Activated CD8-positive, alpha-beta memory T cell treated with anti-CD3 and anti-CD28 coated beads for 24 hours (primary cell): ENCODE results near the gene COL26A1.
"Not testable (repeated sequence)": the region's sequence is repeated elsewhere in the genome, so short reads cannot be mapped to it uniquely, and the experiment has no call there.

Experiments
- DNase-seq: peaks from one replicate; pipeline ENCODE4 v3.0.0-alpha.2; 2020

The COL26A1 gene

DNA sequence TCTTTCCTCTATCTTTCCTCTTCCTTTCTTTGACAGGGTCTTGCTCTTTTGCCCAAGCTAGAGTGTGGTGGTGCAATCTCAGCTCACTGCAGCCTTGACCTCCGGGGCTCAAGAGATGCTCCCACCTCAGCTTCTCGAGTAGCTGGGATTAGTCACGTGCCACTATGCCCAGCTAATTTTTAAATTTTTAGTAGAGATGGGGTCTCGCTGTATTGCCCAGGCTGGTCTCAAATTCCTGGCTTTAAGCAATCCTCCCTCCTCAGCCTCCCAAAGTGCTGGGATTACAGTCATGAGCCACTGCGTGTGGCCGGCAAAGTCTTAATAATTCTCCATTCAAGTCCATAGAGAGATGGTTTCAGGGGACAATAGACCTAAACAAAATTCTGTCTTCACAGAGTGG is 40.2 kb downstream of the COL26A1 start:
- DNase-seq, result no peak

- DNase-seq, result no peak
These were observed 42.9 kb downstream of the COL26A1 start for GRCh38 chr7:101405474-101406067.

- DNase-seq, result peak; percentile 77
These were observed 48.2 kb downstream of the COL26A1 start for GRCh38 chr7:101410743-101411507.

GRCh38 chr7:101411508-101411874 is 48.8 kb downstream of the COL26A1 start:
- no peak for DNase-seq

DNA sequence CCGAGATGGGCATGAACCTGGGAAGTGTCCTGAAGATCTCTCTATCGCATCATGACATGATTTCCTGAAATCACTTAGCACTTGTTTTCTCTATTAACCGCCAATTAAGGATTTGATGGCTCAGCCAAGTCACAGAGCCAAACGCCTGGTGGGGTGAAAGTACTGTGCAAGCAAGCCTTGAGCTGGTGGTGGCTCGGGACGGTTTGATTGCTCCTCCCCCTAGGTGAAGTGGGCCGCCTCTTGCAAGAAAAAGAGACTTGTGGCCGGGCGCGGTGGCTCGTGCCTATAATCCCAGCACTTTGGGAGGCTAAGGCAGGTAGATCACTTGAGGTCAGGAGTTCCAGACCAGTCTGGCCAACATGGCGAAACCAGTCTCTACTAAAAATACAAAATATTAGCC is 50.3 kb downstream of the COL26A1 start:
- DNase-seq, result no peak

DNA sequence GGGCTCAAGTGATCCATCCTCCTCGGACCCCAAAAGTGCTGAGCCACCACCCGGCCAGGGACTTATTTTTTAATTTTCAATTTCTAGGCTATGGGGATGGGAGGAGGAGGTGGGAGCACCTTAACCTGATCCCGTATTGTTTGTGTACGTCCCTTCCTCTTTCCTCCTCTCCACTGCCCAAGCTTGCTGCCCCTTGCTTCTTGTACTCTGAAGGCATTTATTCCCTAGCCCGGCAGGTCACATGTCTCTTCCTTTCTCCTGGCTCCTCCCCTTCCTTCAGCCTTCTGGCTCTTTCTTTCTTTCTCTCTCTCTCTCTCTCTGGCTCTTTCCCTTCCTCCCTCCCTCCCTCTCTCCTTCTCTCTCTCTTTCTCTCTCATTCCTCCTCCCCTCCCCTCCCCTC is 56.0 kb downstream of the COL26A1 start:
- DNase-seq, result no peak

DNA sequence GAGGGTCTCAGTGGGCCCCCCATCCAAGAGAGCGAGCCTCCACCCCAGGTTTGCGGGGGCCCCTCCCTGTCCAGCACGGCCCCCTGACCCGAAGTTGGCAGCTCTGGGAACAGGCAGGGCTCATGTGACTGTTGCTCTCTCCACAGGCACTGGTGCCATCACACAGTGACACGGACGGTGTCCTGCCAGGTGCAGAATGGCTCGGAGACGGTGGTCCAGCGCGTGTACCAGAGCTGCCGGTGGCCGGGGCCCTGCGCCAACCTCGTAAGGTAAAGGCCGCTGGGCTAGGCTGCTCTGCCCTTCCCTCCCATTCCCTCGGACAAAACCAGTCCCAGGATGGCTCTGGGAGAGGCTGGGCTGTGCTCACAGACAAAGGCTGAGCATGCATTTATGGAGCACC is 57.2 kb downstream of the COL26A1 start:
- no peak for DNase-seq

DNA sequence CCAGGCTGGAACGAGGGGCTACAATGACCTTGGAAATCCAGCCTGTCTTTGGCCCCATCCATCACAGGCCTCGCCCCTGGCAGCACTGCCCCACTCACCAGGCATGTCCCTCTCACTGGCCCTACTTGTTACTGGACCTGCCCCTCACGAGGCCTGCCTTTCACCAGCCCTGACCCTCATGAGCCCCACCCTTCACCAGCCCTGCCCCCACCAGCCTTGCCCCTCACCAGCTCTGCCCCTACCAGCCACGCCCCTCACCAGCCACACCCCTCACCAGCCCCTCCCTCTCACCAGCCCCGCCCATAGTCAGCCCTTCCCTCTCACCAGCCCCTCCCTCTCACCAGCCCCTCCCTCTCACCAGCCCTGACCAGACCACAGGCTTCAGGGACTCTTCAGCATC is 57.8 kb downstream of the COL26A1 start:
- no peak for DNase-seq

DNA sequence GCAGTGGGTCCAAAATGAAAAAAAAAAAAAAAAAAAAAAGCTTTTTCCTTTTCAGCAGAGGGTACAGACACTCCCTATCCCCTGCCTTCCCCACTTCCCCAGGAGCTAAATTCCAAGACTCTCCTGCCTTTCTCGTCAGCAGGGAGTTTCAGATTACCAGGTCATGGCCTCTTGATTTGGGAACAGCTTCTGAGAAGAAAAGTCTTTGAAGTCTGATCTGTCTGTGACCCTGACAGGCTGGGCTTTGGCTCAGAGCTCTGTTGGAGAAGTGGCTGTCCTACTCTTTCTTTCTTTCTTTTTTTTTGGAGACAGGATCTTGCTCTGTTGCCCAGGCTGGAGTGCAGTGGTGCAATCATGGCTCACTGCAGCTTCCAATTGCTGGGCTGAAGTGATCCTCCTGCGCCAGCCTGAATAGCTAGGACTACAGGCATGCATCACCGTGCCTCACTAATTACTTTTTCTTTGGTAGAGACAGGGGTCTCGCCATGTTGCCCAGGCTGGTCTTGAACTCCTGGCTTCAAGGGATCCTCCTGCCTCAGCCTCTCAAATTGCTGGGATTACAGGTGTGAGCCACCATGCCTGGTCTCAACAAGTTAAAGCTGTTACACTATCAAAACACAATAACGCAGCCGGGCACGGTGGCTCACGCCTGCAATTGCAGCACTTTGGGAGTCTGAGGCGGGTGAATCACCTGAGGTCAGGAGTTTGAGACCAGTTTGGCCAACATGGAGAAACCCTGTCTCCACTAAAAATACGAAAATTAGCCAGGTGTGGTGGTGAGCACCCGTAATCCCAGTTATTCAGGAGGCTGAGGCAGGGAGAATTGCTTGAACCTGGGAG is 59.9 kb downstream of the COL26A1 start:
- no peak for DNase-seq

- DNase-seq, result no peak
These were observed 63.8 kb downstream of the COL26A1 start for GRCh38 chr7:101426303-101427011.

DNA sequence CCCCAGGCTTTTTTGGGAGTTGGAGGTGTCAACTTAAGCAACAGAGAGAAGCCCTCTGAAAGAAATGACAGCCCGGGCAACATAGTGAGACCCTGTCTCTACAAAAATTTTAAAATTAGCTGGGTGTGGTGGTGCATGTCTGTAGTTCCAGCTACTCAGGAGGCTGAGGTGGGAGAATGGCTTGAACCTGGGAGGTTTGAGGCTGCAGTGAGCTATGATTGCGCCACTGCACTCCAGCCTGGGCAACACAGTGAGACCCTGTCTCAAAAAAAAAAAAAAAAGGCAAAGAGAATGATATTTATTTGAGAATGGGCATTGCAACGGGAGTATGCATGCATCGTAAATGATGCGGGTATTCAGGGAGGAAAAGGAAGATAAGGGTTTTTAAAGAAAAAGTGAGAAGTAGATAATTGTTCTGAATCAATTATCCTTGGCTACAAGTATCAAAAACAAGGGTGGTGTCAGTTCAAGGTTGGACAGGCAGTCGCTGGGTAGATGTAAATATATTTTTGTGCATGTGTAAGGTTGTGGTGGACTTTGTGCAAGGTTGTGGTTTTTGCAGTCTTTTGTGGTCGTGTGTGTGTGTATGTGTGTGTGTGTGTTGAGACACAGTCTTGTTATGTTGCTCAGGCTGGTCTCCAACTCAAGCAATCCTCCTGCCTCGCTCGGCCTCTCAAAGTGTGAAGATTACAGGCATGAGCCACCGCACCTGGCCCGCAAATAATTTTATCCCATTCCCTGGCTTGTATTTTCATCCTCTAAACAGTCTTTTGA is 65.6 kb downstream of the COL26A1 start:
- DNase-seq, result no peak

DNA sequence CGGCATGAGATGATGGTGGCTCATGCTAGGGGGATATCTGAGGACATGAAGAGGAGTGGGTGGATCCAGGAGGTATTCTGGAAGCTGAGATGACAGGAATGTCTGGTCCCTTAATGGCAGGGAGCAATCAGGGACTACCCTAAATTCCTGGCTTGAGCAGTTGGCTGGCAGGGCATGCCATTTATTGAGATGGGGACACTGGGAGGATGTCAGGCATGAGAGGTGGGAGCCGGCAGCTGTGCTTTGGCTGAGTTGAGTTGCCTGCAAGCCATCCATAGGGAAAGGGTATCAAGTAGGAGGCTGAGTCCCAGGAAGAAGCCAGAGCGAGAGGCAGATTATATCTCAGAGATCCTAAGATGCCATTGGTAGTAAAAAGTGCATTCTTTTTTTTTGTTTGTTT is 69.6 kb downstream of the COL26A1 start:
- DNase-seq, result no peak

- no peak for DNase-seq
These were observed 71.0 kb downstream of the COL26A1 start for GRCh38 chr7:101433688-101434087.

DNA sequence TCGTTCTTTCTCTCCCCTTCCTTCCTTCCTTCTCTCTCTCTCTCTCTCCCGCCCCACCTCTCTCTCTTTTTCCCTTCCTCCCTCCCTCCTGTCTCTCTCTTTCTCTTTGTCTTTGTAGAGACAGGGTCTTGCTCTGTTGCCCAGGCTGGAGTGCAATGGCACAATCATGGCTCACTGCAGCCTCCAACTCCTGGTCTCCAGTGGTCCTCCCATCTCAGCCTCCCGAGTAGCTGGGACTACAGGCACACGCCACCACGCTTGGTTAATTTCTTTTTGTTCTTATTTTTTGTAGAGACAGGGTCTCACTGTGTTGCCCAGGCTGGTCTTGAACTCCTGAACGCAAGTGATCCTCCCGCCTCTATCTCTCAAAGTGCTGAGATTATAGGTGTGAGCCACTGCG is 71.5 kb downstream of the COL26A1 start:
- not testable (repeated sequence) for DNase-seq

GRCh38 chr7:101435461-101436220 is 73.0 kb downstream of the COL26A1 start:
- DNase-seq, result no peak

DNA sequence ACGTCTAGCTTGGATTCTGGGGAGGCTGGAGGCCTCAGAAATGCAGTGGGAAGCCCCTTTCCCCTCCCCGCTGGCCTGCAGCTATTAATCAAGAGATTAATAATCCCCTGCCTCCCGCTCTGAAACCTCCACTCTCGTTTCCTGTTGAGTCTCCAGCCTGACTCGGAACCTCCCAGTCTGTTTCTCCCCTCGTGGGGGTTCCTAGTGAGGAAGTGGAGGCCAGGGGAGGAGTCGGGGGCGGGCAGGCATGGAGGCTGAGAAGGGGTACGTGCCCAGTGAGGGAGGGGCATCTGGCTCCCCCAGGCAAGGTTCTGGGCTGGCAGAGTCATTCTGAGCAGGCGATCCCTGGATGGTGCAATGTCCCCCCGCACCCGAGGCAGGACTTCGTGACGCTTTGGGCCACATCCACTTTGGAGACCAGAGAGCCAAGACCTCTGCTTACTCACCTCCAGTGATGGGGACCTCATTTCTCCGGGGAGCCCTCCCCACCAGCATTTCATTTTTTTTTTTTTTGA is 73.6 kb downstream of the COL26A1 start:
- no peak for DNase-seq

GRCh38 chr7:101436857-101437576 is 74.3 kb downstream of the COL26A1 start:
- DNase-seq, result no peak

DNA sequence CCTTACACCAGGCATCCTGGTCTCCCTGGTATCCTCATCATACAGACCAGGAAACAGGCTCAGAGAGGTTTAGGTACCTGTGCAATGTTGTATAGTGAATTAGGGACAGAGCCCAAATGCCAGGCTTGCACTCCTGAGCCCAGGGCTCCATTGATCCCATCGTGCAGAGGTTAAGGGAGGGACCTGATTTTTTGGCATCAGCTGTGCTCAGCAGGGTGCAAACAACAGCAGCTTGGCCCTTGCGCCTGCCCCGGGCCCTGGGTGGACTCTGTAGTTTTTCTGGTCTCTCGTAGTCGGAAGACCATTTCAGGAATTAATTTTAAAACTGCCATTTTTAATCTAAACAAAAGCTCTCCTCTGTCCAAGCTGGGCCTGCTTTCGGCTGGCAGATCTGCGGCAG is 79.2 kb downstream of the COL26A1 start:
- no peak for DNase-seq

DNA sequence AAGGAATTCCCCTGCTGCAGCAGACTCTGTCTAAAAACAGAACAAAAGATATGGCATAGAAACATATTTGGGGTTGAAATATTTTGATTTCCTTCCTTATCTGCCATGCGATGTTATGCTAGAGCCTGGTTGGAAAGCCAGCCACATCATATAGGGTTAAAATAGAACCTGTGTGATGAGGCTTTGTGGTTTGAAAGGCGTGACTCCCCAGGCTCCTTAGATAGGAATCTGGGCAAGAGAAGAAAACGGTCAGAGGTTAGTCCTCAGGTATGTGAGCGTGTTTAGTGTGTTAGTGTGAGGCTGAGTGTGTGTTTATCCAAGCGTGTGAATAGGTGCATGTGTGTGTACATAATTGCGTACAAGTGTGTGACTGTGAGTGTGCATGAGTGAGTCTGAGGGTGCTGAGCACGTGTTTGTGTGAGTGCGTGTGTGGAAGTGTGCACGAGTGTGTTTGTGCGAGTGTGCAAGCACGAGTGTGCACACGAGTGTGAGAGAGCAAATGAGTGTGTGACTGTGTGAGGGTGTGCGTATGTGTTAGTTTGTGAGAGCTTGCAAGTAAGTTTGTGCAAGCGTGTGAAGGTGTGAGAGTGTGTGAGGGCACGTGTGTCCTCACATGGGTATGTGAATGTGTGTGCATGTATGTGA is 79.9 kb downstream of the COL26A1 start:
- DNase-seq, result no peak

DNA sequence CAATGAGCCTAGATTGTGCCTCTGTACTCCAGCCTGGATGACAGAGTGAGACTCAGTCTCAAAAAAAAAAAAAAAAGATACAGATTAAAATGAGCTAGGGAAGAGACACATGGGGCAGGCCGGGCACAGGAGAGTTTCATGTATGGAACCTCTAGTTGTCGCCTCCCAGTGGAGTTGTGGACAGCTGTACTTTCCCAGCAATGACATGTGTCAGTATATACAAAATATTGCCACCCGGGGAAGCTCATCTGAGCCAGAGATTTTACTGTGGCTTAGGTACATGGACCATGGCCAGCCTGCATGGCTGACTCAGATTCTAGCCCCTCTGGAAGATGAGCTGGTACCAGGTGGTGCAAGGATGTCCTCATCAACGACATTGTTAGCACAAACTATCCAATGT is 87.4 kb downstream of the COL26A1 start:
- no peak for DNase-seq
